ENCODE measurements around the gene IL4I1. TPM values are rescaled to one million over a fixed set of nuclear protein-coding genes. Genes with fewer than 3 reads are reported as not detected.
A peak's percentile ranks its signal among the peaks of the same experiment; 100 is the strongest.

The IL4I1 gene
- polyA plus RNA-seq, 1 of the 3 experiments (the other 2 are of a cell fraction): 0.35 TPM

DNA sequence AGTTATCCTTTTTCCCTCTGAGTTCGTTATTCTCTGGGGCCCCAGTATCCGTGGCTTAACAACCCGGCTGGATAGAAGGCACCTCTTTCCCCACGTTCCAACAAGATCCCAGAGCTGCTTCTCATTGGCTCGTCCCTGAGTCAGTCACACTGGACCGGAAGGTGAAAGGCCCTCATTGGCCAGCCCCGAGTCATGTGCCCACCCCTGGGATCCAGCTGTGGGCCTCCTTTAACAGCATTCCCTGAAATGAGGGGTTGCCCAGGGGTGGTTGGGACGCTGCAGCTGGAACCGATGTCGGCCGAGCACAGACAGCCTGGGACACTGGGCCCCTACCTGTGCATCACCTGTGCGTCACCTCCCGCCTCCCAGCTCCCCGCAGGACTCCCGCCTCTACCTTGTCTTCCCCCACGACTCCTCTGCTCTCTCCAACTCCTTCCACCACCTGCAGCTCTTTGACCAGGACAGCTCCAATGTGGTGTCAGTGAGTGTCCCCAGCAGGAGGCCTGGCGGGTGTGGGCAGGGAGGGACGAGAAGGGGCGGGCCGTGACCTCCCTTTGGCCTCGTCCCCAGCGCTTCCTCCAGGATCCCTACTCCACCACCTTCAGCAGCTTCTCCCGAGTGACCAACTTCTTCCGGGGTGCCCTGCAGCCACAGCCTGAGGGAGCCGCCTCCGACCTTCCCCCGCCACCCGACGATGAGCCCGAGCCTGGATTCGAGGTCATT lies 14.9 kb downstream of the IL4I1 start:
- Histone ChIP-seq H4K20me1 (ENCODE audit: insufficient read depth) (no peaks in the 10 kb centered on the region), H3K9ac (no peak overlapping the region), H3K36me3 (replicated peaks in 1 of 2; ENCODE audit: control insufficient read depth in 1 of 2, insufficient read depth in 2 of 2, low read length in 1 of 2) (peaks cover 41 to 56% of the 10 kb centered on the region in 2 experiments), H2AFZ (ENCODE audit: low read depth) (no peak overlapping the region), H3F3A (replicated peaks; ENCODE audit: insufficient read depth) (peaks cover 10% of the 10 kb centered on the region), H3K4me1 (ENCODE audit: control insufficient read depth in 1 of 2, insufficient read depth in 2 of 2, low read depth in 1 of 2, low read length in 1 of 2) (peaks cover 7 to 11% of the 10 kb centered on the region in 2 experiments; a peak in 2 of 4 replicates), H3K27ac (ENCODE audit: low read depth in 2 of 2, low read length in 1 of 2) (no peak overlapping the region), H3K9me3 (no peaks in the 10 kb centered on the region), H3K4me3 (ENCODE audit: low read depth in 2 of 2, low read length in 1 of 2) (no peak overlapping the region), H3K79me2 (ENCODE audit: insufficient read depth) (peaks cover 19% of the 10 kb centered on the region), H3K4me2 (no peak overlapping the region), H3K27me3 (ENCODE audit: insufficient read depth) (no peaks in the 10 kb centered on the region), H3K9me2 (no peaks in the 10 kb centered on the region)
- peak; percentile 64 for DNase-seq
- 95% methylated on average over 27 of the region's 31 CpGs for WGBS (ENCODE audit: low lambda C conversion rate)
- ChIA-PET CTCF (interaction anchor here (0.5 to 1.9 kb wide), 2 partner anchors 9 to 201 kb away, joined by 3 to 12 read pairs; no protein-coding TSS in a partner anchor), POLR2A (interaction anchor here (1.6 kb wide), 1 partner anchor 8 kb away, joined by 3 read pairs; no protein-coding TSS in a partner anchor)
- TF ChIP-seq POLR2AphosphoS5 (IDR thresholded peaks at IDR 0.05; ENCODE audit: low read depth, low read length) (no peak), SIN3A (IDR thresholded peaks at IDR 0.05; ENCODE audit: borderline replicate concordance, low read depth, low read length) (no peak), MEF2A (IDR thresholded peaks at IDR 0.05; ENCODE audit: borderline replicate concordance, low read depth) (no peak), TCF12 (IDR thresholded peaks at IDR 0.05) (no peak), RAD21 (IDR thresholded peaks at IDR 0.05; ENCODE audit: low read length) (no peak), YY1 (IDR thresholded peaks at IDR 0.05; ENCODE audit: low read depth) (no peak), SMC3 (IDR thresholded peaks at IDR 0.05; ENCODE audit: low read depth, low read length) (no peak)
- TF ChIP-seq, protein P1, sequence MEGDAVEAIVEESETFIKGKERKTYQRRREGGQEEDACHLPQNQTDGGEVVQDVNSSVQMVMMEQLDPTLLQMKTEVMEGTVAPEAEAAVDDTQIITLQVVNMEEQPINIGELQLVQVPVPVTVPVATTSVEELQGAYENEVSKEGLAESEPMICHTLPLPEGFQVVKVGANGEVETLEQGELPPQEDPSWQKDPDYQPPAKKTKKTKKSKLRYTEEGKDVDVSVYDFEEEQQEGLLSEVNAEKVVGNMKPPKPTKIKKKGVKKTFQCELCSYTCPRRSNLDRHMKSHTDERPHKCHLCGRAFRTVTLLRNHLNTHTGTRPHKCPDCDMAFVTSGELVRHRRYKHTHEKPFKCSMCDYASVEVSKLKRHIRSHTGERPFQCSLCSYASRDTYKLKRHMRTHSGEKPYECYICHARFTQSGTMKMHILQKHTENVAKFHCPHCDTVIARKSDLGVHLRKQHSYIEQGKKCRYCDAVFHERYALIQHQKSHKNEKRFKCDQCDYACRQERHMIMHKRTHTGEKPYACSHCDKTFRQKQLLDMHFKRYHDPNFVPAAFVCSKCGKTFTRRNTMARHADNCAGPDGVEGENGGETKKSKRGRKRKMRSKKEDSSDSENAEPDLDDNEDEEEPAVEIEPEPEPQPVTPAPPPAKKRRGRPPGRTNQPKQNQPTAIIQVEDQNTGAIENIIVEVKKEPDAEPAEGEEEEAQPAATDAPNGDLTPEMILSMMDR (IDR thresholded peaks at IDR 0.05): no peak
- TF ChIP-seq, protein P2, sequence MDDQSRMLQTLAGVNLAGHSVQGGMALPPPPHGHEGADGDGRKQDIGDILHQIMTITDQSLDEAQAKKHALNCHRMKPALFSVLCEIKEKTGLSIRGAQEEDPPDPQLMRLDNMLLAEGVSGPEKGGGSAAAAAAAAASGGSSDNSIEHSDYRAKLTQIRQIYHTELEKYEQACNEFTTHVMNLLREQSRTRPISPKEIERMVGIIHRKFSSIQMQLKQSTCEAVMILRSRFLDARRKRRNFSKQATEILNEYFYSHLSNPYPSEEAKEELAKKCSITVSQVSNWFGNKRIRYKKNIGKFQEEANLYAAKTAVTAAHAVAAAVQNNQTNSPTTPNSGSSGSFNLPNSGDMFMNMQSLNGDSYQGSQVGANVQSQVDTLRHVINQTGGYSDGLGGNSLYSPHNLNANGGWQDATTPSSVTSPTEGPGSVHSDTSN (IDR thresholded peaks at IDR 0.05): peak; percentile 72
- TF ChIP-seq, protein P3, sequence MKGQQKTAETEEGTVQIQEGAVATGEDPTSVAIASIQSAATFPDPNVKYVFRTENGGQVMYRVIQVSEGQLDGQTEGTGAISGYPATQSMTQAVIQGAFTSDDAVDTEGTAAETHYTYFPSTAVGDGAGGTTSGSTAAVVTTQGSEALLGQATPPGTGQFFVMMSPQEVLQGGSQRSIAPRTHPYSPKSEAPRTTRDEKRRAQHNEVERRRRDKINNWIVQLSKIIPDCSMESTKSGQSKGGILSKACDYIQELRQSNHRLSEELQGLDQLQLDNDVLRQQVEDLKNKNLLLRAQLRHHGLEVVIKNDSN (IDR thresholded peaks at IDR 0.05; ENCODE audit: borderline replicate concordance, low read depth): peak; percentile 31; the same call in 1 of the 2 replicates

DNA sequence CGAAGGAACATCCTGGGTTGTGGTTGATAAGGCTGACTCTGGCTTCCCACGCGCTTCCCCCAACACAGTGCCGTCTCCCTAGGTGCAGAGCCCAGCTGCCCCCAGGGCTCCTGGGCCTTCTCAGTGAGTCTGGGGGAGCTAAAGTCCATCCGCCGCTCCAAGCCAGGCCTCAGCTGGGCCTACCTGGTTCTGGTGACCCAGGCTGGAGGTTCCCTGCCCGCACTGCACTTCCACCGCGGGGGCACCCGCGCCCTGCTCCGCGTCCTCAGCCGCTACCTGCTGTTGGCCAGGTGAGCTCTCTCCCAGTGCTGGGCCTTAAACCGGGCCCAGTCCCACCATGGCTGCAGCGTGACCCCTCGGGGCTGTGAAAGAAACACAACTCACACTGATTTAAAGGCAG lies 15.5 kb downstream of the IL4I1 start:
- Histone ChIP-seq H3F3A (replicated peaks; ENCODE audit: insufficient read depth) (peaks cover 5% of the 10 kb centered on the region), H3K27me3 (ENCODE audit: insufficient read depth) (no peaks in the 10 kb centered on the region), H3K4me2 (no peak overlapping the region), H3K9me3 (no peaks in the 10 kb centered on the region), H2AFZ (ENCODE audit: low read depth) (no peak overlapping the region), H4K20me1 (ENCODE audit: insufficient read depth) (no peaks in the 10 kb centered on the region), H3K27ac (ENCODE audit: low read depth in 2 of 2, low read length in 1 of 2) (no peak overlapping the region), H3K4me3 (ENCODE audit: low read depth in 2 of 2, low read length in 1 of 2) (no peak overlapping the region), H3K36me3 (replicated peaks in 1 of 2; ENCODE audit: control insufficient read depth in 1 of 2, insufficient read depth in 2 of 2, low read length in 1 of 2) (peaks cover 41 to 55% of the 10 kb centered on the region in 2 experiments), H3K9me2 (no peaks in the 10 kb centered on the region), H3K4me1 (ENCODE audit: control insufficient read depth in 1 of 2, insufficient read depth in 2 of 2, low read depth in 1 of 2, low read length in 1 of 2) (peaks cover 7 to 11% of the 10 kb centered on the region in 2 experiments; a peak in 2 of 4 replicates), H3K79me2 (ENCODE audit: insufficient read depth) (peaks cover 20% of the 10 kb centered on the region), H3K9ac (no peak overlapping the region)
- ChIA-PET CTCF (interaction anchor here (1.2 to 1.9 kb wide), 2 partner anchors 9 to 57 kb away, joined by 5 to 12 read pairs; no protein-coding TSS in a partner anchor), POLR2A (interaction anchor here (1.6 kb wide), 1 partner anchor 9 kb away, joined by 3 read pairs; no protein-coding TSS in a partner anchor)
- 96% methylated on average over 15 of the region's 17 CpGs for WGBS (ENCODE audit: low lambda C conversion rate)
- DNase-seq: no peak
- TF ChIP-seq MXI1 (IDR thresholded peaks at IDR 0.05; ENCODE audit: low read depth, low read length) (no peak), FOXJ3 (CRISPR knock-in tag; IDR thresholded peaks at IDR 0.05) (no peak), USF2 (IDR thresholded peaks at IDR 0.05; ENCODE audit: borderline replicate concordance, low read depth, low read length) (no peak)
- TF ChIP-seq, protein P3 (IDR thresholded peaks at IDR 0.05; ENCODE audit: borderline replicate concordance, low read depth): no peak
